Kasumi-1 (cell line): Measurements from ENCODE around the gene ADAMTS14.

ENCODE experiments used
- DNase-seq, 2 experiments: peaks; one replicate each; lab custom pipeline; 2025; lab: John Stamatoyannopoulos, UW

Gene ADAMTS14

DNA sequence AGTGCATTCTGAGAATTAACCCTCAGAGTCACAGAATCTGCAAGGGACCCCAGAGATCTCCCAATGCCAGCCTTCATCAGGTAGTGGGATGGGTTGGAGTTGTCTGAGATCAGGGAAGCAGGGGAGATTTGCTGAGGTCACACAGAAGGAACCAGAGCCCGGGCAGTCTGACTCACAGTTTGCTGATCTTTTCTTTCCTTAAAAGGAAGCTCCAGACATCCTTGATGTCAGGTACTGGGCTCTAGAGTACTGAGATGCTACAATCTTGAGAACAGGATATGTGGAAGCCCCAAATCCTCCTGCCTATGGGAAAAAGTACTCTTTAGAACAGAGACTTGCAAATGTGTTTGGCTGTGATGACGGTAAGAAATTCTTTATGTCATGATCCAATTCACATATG is 112.2 kb downstream of the ADAMTS14 start:
- no peak for DNase-seq

GRCh38 chr10:70785190-70785589 is 112.9 kb downstream of the ADAMTS14 start, which contains the start of gene TBATA:
TBATA (minus strand) TSS chr10:70785377; CDS start chr10:70783379, 1,998 bp downstream.
- DNase-seq, result no peak

- DNase-seq, result no peak
Observed at GRCh38 chr10:70786799-70787415, 114.6 kb downstream of the ADAMTS14 start.

DNA sequence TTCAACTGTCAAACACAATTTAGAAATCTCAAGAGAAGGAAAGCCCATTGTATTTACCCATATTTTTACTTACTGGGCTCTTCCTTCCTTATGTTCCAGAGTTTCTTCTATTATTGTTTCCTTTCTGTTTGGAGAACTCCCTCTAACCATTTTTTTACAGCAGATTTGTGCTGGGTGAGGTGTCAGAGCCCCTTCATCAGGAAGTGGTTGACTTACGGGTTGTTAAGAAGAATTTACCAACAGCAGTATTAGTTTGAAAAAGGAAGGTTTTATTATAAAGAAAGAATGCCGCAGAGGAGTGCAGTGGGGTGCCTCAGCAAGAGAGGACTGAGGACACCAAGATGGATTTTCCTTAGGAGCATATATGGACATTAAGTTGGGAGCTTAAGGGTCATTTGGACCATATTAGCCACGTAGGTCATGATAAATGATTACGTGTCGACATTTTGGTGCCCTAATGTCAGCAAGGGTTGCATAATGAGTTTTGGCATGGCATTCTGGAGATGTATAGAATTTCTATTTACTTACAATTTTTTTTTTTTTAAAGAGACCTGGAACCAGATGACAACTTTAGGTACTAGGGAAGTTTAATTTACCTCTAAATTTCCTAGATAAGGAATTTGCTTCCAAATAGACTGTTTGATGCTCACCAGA is 119.2 kb downstream of the ADAMTS14 start:
- DNase-seq, result no peak

GRCh38 chr10:70795613-70796012 is 123.3 kb downstream of the ADAMTS14 start:
- no peak for DNase-seq

DNA sequence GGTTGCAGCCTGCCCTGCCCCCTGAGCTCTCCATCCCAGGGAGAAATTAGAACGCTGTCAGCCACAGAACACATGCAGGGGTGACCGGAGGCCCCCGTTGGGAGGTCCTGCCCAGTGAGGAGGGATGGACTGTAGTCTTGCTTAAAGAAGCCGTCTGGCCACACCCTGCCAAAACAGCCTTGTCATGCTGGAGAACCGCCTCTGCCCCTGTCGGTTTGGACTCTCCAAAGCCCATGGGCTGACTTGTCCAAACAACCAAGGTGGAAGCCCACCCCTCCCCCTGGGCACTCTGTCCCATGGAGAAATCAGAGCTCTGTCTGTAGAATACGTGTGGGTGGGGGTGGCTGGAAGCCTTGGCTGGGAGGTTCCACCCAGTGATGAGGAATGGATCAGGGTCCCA is 125.5 kb downstream of the ADAMTS14 start:
- DNase-seq, result no peak

- DNase-seq, result no peak
Observed at GRCh38 chr10:70799124-70799523, 126.8 kb downstream of the ADAMTS14 start.

- DNase-seq, result no peak
Observed at GRCh38 chr10:70801854-70802253, 129.5 kb downstream of the ADAMTS14 start.

- no peak for DNase-seq
Observed at GRCh38 chr10:70803775-70804420, 131.6 kb downstream of the ADAMTS14 start.

DNA sequence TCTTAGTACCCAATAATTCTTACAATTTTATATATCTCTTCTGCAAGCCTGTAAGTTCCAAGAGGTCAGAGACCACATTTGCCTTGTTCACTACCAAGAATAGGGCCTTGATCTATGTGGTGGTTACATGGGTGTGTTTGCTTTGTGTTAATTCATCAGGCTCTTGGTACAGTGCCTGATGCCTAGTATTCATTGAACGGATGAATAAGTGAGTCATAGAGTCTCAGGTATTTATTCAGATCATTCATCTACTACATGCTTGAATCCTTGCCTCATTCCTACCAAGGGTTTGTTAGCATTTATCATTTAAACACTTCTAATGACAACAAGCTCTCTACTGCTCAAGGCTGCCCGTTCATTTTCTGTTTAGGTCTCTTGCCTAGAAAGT is 132.1 kb downstream of the ADAMTS14 start:
- DNase-seq, result no peak

DNA sequence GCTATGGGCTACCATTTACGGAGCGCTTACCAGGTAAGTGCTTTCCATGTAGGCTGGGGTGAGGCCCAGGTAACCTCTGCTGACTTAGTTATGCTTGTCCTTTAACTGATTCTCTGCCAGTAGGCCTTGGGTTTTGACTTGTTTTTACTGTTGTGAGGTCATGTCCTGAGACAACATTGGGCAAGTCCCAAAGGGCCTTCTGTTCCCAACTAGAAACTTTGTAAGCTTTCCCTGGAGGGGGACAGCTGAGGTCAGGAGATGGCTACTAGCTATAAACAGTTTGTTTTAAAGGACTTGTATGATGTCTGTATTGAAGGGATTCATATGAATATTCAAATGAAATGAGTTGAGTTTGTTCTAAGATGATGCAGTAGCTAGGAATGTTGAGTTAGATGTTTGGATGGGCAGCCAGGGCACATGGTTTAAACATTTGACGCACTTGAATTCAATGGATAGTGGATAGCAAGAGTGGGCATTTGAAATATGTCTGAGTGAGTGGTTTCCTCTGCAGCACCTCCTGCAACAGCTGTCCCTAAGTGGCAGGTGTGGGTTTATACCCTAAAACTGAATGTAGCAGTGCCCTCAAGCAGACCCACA is 133.4 kb downstream of the ADAMTS14 start:
- DNase-seq, result no peak

DNA sequence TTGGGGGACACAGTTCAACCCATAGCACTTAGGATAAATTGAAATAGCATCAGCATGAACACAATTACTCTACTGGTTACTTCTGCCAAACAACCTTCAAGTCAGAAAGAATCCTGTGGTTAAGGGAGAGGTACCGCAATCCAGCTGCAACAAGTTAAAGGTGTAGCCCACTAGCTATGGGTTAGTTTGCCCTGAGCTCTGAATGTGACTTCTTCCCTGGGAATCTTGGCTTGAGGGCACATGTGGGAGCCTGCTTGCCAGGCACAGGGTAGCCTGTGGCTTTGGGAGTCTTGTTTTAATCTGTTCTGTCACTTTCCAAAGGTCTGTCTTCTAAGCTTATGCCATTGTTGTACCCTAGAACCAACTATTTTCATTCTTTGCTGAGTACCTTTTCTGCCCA is 134.5 kb downstream of the ADAMTS14 start:
- no peak for DNase-seq

DNA sequence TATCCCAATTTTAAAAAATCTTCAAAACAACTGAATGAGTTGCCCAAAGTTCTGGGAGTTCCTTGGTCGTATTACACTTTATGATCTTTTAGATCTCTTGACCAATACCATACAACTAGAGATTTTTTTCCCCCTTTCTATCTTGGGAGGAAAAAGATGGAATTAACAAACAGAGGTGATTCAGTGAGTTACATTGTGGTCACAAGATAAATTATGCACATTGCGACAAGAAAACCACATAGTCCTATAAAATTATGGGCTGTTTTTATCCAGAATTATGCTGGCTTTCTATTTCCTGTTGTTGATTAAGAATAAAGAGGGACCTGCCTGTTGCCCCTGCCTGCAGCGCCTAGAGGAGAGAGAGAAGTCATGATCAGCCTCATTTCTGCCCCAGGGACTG is 135.2 kb downstream of the ADAMTS14 start:
- no peak for DNase-seq

DNA sequence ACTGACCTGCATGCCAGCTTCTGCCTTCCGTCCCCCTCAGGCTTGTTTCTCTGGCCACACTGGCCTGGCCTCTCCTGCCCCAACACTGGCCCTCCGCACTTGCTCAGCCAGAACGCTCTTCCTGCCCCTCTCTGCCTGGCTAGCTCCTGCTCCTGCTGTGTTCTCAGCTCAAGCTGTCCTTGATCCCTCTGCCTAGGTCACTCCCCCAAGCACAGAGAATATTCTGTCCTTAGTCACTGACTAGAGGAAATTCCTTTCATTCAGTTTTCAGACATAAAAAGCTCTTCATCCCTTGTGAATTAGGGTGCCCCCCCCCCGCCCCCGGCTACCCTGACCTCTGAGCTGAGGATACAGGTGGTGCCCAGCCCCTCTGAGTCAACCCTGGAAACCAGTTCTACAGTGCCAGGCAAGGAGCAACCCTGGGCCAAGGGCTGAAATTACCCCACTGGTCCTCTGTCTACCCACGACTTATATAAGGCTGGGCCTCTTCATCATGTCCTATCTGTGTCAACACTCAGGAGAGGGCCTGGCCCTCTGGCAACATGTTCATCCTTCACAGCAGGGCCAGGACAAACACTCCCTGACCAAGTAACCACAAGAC is 136.8 kb downstream of the ADAMTS14 start:
- DNase-seq, result no peak

DNA sequence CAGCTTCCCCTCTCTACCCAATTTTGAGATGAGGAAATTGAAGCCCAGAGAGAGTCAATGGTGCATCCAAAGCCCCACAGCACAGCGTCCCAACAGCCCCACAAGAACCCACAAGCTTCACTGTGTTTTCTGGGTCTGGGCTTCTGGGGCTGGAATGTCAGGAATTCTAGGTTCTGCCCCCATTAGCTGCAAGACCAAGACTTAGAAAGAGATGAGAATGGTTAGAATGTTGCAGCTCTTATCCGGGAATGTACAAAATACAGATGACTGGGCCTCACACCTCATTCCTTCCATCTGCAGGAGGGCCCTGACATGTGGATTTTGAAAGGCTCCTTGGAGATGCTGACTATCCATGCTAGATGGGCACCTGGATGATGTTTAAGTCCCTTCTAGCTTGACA is 137.4 kb downstream of the ADAMTS14 start:
- no peak for DNase-seq

DNA sequence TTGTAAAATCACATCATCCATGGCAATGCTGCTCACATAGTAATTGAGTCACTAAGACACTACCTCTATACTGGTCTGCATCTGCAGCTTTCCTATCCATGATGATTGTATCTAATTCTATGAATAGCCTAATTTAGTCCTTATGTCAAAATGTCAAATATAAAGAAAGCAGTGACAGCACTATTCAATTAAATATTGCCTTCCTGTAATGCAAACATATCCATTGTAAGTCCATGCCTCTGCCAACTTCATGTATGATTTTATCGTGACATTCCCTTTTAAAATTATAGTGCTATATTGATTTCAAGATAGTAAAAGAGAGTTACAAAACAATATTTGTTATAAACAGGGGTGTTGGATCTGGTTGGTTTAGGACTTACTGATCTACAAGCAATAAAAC is 138.7 kb downstream of the ADAMTS14 start:
- DNase-seq, result no peak

DNA sequence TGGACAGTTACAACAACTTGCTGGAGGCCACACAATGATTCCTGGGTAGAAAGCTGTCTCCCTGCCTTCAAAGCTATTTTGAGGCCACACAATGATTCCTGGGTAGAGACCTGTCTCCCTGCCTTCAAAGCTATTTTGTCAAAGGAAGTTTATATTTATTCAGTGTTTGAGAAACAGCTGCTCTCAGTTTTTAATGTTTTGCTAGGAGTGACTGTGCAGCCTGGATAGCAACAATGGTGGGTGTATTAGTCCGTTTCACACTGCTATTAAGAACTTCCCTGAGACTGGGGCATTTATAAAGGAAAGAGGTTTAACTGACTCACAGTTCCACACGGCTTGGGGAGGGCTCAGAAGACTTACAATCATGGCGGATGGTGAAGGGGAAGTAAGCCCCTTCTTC is 139.6 kb downstream of the ADAMTS14 start:
- no peak for DNase-seq
